GM21360 (cell line): Measurements from ENCODE around the gene PIGW.
A peak's percentile ranks its signal among the peaks of the same experiment; 100 is the strongest.

Experiments used
- ATAC-seq: cut with Tn5 transposase; IDR thresholded peaks from one replicate; pipeline ENCODE4 v1.9.1; 2021; ENCODE audit warnings: mild to moderate bottlenecking, moderate library complexity; ENCODE audit not compliant: unreplicated experiment

Gene PIGW

DNA sequence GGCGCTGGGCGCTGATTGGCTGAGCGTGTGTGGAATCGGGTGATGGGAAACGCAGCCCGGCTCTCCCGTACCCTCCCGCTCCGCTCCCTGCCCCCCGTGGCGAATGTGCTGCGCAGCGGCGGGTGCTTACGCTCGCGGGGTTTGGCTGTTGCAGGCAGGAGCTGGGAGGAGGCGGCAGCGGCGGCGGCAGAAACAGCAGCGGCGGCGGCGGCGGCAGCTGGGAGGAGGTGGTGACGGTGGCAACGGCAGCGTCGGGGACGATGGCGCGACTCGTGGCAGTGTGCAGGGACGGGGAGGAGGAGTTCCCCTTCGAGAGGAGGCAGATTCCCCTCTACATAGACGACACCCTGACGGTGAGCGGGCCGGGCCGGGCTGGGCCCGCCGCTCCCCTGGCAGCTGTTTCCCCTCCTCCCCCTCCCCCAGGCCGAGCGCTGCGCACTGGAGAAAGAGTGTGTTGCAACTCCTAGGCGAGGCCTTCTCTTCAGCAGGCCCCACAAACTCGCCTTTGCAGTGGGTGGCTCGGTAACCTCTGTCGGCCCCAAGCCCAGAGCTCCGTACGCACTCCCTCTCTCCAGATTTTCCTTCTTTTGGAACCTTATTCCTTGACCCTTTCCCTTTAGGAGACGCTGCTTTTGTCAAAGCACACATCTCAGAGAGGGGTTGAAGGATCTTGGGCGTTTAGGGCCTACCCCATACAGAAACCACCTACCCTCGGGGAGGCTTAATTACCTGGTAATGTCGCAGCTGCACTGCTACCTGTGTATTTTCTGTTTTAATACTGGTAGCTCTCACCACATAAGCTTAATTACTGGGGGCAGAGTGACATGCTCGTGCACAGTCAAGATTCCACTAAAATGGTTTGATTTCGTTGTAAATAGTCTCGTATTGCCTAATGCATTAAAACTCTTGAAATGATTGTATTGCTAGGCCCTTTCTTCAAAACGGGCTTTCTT is 11.0 kb downstream of the PIGW start:
- peak; percentile 52 for ATAC-seq

DNA sequence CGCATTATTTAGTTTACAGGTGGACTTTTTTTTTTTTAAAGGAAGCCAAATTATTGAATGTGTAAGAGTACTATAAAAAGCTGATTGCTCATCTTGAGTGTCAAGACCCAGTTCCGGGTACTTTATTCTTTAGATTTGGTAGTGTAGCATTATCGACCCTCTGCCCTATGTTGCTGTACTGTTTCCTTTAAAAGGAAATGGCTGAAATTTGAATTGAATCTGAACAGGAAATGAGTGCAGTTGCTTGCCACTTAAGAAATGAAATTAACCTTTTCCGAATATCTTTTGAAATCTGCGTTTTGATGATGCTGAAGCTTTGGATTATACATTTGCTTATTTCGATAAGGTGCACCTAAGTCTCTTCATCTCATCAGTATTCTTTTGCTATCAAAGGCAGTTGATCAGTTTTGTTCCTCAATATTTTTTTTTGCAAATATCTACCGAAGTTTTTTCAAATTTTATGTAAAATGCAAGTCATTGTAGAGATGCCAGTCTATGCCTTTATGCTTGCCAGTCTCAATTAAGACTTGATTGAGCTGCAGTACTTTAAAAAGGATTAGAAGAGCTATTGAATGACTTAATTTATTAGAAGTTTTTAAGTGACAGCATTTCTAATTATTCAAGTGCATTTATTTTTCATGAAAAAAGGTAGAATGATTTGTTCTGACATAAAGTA is 11.8 kb downstream of the PIGW start:
- no peak for ATAC-seq

GRCh38 chr17:36547776-36548175 is 13.0 kb downstream of the PIGW start:
- no peak for ATAC-seq

GRCh38 chr17:36550491-36551417 is 16.0 kb downstream of the PIGW start:
- no peak for ATAC-seq

DNA sequence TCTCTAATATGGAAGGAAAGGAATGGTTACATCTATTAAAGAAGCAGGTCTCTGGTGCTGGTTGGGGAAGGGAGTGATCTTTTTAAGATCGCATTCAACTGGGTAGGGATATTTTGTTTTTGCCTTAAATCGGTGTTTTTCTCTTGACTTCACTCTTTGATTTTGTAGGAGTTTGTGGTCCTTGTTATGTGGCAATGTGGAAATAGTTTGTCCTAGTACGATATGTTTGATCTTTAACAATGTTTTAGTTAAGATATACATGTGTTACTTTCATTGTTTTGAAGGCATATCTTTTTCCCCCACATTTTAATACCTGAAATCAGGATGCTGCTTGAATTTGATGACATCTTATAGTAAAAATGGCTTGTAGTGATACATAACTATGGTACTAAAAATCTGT is 18.7 kb downstream of the PIGW start:
- ATAC-seq: no peak

DNA sequence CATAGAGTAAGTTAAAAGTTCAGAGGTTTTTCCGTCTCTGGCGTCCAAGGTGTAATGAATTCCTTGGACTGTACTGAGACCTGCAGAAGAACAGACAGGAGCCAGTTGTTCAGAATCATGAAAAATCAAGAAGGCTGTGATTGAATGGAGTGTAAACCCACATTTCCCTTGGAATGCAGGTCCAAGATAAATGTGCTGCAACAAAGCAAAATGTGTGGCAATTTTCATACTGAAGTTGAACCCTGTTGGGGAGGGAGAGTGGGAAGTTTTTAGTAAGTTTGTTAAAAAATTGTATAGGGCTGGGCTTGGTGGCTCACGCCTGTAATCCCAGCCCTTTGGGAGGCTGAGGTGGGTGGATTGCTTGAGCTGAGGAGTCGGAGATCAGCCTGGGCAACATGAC is 31.3 kb downstream of the PIGW start:
- ATAC-seq: no peak

DNA sequence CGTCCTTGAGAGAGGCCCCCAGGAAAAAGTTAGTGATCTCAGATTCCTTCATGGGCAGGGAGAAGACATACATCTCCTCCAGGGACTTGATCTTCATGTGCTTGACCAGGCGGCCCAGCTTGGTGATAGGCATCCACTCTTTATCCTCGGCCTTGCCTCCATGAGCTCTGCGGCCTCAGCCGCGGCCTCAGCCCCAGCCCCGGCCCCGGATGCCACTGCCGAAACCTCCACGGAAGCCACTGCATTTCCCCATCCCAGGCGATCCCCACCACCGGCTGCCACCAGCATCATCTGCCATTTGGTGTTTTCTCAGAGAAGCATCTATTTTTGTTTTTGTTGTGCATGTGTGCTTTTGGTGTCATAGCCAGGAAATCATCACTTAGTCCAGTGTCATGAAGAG is 40.2 kb downstream of the PIGW start:
- no peak for ATAC-seq

DNA sequence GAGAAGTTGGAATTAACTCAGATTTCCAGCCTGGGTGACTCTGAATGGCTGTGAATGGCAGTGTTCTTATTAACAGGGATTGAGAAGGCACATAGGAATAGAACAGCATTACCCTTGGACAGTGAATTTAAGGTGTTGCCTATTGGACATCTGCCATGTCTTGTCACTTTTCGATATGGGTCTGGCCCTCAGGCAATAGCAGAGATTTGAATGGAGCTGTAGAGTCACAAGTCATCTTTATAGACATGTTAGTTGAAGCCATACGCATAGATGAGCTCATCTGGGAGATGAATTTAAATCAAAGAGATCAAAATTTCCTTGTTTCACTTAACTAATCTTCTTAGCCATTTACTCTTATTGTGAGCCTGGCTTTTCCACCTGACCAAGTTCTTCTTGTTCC is 42.0 kb downstream of the PIGW start:
- ATAC-seq: no peak

- no peak for ATAC-seq
Observed at GRCh38 chr17:36578671-36579070, 43.9 kb downstream of the PIGW start.

DNA sequence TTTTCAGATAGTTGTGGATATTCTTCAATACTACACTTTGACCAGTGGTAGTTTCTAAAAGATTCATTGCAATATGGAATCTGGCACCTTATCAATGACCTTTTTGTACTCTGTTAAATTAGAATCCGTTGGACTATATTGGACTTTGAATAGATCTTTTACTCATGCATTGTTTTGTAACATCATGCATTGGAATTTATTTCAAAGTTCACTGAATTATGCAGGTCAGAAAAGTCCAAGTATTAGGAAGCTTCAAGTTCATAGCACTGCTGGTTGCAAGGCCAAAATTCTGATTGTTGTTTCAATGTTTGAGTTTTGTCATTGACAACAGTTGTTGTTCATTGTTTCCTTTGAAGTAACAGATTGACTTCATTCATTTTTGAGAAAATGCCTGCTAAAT is 49.0 kb downstream of the PIGW start:
- no peak for ATAC-seq

DNA sequence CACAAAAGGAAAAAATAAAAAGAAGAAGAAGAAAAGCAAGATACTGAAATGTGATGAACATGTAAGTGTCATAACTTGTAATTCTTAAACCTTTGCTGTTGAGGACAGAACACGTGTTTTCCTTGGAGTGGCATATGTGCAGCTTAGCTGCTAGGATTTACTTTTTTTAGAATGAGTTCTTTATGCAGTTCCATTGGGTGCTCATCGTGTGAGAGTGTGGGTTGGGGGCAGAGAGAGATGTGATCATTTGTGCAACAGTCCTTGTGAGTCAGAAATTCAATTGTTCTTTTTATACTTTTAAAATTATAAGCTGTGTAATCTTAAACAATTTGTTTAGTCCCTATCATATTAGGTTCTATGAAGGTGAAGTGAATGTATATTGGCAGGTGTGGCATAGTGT is 51.4 kb downstream of the PIGW start:
- no peak for ATAC-seq
